Hepatic stellate cell (primary cell): ENCODE measurements around the gene VCAN.

Experiments used
- DNase-seq: peaks from one replicate; pipeline ENCODE4 v3.0.0; 2011; ENCODE audit warnings: low spot score

Gene VCAN

GRCh38 chr5:83494666-83495065, 23.1 kb downstream of the VCAN start:
- no peak for DNase-seq

DNA sequence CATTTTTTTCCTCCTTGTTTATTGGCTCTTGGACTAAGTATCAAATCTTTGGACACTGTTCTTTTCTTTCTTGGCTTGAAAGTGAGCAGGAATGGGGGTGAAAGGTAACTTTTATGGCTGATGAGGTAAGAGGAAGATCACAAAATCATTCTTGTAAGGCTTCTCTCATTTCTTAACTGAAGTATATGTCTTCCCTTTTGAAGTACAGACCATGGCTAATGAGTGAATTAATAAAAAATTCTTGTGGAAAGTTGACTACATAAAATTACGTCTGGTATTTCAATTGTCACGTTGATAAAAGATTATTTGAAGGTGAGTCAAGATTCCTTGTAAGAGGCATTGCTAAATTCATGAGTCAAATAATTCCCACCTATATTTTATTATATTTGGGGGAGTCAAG, 25.1 kb downstream of the VCAN start:
- DNase-seq: no peak

DNA sequence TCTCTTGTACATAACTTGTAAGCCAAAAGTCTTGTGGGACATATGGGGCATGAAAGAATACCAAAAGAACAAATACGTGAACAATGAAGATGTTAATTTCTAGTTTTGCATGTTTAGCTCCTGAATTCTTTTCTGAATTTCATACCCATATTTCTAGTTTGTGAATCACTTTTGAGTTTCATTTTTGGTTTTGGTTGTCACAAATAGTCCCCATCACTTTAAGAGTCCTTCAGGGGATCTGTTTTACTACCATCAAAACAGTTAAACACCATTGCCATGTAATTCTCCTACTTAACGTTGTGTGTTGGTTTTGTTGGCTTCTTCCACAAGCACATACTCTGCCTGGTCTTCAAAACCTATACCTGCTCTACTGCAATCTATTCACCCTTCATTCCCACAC, 27.0 kb downstream of the VCAN start:
- no peak for DNase-seq

DNA sequence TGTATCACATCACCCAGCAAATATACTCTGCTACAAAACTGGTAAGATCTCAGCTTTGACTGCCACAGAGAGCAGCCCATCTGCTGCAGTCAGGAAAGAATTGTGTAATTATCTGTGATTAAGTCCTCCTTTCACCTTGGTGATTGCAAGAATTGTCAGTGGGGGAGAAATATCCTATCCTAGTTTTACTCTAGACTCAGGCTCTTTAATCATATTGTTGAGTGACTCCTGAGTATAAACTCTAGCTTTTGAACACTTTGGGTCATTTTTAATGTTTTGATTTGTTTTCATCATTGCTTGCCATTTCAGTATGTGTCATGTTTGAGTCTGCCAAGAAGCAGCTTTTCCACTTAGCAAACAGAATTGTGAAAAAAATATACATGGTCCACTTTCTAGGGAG, 32.1 kb downstream of the VCAN start:
- peak; percentile 9 for DNase-seq

DNA sequence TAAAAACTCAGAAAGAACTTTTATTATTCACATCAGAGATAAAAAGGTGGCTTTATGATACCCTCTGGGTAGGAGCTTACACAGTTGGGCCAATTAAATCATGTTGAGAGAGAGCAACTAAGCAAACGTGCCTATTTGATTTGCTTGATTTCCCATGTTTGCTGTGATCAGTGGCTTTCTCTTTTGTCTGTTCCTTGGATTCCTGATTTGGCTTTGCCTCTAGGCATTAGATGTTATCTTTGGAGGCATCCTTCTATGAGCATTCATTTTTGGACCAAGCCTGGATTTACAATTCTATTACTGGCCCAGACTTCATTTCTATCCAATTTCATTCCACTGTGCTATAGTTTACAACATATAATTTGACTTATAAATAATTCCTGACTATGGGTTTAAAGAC, 35.9 kb downstream of the VCAN start:
- DNase-seq: no peak

DNA sequence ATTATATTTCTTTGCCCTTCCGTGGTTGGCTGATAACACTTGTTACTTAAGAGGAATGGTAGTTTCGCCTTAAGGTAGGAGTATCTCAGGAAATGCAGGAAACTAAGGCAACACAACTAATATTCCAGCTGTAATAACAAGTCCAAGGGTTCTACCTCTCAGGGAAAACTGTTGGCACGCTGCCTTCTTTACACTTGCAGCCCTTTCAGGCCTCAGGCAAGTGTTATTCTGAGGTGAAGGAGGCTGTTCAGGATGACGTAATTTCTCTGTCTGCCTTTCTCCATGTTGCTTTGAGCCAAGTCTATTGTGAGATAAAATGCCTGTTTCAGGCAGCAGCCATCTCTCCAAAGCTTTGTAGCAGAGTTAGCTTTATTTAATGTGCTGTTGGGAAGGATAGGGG, 38.0 kb downstream of the VCAN start:
- no peak for DNase-seq

DNA sequence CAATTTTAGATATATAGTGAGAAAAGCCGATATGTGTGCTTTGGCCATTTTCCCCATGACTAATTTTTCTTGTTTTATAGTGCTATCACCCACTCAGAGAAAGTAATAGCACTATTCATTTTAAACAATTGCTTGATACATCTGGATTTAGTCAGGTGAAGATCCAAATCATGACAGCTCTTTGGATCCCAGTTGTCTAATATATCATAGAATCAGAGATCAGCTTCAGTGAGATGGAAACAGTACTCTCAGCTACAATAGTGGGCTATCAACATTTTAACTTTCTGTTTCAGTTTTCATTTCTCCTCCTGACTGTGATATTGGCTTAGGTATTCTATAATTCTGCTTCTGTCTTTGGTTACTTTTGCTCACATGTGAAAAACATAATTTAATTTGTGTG, 38.7 kb downstream of the VCAN start:
- DNase-seq: no peak

DNA sequence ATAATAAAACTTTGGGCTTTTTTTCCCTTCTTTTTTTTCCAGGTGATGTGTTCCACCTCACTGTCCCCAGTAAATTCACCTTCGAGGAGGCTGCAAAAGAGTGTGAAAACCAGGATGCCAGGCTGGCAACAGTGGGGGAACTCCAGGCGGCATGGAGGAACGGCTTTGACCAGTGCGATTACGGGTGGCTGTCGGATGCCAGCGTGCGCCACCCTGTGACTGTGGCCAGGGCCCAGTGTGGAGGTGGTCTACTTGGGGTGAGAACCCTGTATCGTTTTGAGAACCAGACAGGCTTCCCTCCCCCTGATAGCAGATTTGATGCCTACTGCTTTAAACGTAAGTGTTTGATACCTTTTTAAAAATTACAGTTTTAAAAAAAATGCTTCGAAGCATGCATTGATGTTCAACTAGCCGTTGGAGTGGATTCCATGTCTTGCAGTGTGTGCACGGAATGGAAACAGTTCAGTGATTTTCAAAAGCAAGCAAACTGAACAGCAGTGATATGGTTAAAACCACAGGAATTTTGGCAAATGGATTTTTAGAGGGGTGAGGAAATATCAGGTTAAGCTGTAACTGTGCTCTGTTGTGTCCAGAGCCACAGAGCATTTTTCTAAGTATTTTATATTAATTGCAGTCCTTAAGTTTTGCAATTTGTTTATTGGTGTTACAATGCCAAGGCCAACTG, 40.7 kb downstream of the VCAN start:
- DNase-seq: no peak

DNA sequence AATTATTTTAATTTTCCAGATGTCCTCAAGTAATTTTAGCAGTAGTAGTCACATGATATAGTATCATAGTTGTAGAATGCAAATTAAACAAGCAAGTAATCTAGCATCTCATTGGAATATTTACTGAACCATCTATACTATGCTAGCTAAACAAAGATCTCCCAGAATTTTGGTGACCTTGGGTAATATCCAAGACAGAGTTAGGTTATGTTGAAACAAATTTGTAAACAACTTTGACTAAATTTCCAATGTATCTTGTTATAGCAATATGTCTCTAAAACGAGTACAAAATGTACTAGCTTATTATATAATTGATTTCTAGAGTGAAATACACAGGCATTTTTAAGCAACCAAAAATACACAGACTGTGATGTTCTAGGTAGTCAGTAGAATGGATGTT, 41.5 kb downstream of the VCAN start:
- no peak for DNase-seq

- DNase-seq: no peak
These were observed 41.9 kb downstream of the VCAN start for GRCh38 chr5:83513491-83513890.

GRCh38 chr5:83516377-83516776, 44.8 kb downstream of the VCAN start:
- no peak for DNase-seq

DNA sequence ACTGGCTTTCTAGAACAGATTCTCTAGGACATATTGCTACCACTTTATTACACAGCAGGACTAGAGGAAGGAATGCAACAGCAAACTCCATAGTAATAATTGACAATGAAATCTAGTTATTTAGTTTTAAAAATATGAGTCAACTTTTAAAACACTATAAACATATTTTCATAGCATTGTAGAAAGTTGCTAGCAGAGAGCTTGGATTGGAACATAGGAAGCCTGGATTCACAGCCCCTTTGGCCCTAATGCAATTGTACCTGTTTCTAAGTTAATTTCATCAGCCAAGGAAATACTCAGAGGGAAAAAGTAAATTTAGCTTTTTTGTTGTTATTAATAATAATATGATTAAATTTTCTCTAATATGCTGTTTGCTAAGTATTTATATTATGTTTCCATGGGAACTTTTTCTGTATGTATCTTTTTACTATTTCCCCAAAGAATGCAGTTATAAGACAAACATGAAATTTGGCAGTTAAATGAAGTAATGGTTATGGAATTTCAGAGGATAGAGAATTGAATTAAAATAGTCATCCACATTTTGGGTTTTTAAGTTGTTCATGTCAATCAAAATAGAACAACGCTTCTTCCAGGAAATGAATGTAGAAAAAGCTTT, 45.6 kb downstream of the VCAN start:
- DNase-seq: peak; percentile 43

- DNase-seq: no peak
These were observed 46.1 kb downstream of the VCAN start for GRCh38 chr5:83517688-83518085.

DNA sequence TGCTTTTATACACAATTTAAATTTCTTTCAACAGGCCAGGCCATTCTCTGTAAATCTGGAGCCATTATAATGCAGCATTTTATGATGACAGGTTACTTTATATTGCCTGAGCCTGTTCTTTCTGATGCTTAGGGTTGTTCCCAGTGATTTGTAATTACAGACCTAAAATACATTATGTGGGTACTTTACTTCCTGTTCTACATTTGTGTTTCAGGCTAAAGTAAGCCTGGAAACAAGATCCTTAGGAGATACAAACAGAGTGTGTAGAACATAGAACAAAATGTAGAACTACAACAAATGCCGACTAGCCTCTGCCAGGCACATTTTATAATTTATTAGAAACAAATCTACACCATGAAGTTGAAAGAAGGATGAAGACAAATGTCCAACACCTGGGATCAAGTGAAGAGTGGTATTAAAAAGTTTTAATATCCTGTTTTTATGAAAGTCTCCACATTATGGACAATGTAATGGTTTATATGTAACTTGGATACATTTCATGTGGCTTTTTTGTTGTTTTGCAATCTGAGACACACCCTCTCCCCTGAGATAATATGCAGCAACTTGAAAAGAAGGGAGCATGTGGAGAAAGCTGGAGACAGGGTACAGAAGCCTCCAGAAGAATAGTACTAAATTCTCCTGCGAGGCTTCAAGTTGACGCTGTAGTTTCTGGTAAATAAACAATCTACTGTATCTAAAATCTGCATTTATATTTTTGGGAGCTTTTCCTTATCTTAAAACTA, 46.9 kb downstream of the VCAN start:
- DNase-seq: no peak

DNA sequence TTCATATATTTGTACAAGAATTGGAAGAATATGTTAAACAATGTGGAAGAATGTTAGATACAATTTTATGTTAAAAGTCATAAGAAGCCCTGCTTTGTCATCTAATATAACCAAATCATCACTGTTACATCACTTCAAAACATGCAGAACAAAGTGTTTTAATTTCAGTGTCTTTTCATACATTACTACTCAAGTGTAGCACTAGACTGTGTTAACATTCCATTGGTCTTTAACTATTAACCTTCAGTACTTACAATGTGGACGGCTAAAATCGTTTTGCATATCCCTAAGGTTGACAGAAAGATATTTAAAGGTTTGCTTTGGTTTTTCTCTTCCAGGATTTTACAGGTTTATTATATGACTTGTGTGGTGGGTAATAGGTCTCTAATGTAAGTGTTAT, 50.9 kb downstream of the VCAN start:
- no peak for DNase-seq

- no peak for DNase-seq
These were observed 52.4 kb downstream of the VCAN start for GRCh38 chr5:83523929-83524328.

DNA sequence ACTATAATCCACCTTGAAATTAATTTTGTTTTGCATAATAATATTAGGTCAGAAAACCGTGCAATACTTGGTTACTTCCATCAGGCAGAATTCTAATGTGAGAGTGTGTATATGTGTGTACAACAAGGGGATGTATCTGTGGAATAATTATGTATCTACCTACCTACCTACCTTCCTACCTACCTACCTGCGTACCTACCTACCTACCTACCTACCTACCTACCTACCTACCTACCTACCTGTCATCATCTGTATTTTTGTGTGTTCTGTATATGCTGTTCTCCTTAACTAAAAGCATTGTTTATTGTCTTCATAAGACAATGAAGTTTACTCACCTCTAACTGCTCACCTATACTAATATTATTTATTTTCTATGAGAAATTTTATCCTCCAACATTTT, 52.8 kb downstream of the VCAN start:
- no peak for DNase-seq

DNA sequence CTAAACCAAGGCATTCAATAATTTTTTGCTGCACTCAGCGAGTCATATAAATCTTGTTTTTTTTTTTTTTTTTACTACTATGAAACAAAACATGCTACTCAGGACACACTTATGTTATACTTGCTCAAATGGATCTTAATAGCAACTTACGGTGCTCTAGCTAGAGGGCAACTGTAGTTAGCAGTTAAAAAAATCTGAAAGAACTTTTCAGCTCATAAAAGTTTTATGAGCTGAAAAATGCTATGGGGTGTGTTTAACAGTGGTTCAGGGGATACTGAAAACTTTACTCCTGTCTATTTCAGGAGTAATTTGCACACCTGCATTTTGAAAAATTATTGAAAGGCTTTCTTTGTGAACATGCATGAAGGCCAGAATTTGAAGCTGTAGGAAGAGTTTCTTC, 53.4 kb downstream of the VCAN start:
- DNase-seq: no peak

GRCh38 chr5:83526289-83526688, 54.7 kb downstream of the VCAN start:
- DNase-seq: no peak

- DNase-seq: no peak
These were observed 55.7 kb downstream of the VCAN start for GRCh38 chr5:83527221-83527620.

- no peak for DNase-seq
These were observed 56.3 kb downstream of the VCAN start for GRCh38 chr5:83527722-83528438.

- DNase-seq: no peak
These were observed 56.9 kb downstream of the VCAN start for GRCh38 chr5:83528439-83528769.

GRCh38 chr5:83530193-83530592, 58.6 kb downstream of the VCAN start:
- DNase-seq: no peak
